Suprapubic skin (tissue), 4 donors: ENCODE results near the gene PSME3IP1. TPM values are rescaled to one million over a fixed set of nuclear protein-coding genes. Genes with fewer than 3 reads are reported as not detected.

ENCODE experiments used
- DNase-seq, 2 donors: peaks; one replicate each; pipeline ENCODE4 v3.0.0-alpha.2; 2019; ENCODE audit warnings: low spot score in 2 of 2
- H3K27ac ChIP-seq: fragments of 200-600 bp; sonication (generic); one replicate; pipeline ENCODE4 v1.5.1; 2019
- H3K27me3 ChIP-seq: fragments of 200-600 bp; sonication (generic); one replicate; pipeline ENCODE4 v1.5.1; 2019
- H3K36me3 ChIP-seq: fragments of 200-600 bp; sonication (generic); one replicate; pipeline ENCODE4 v1.5.1; 2019
- H3K4me1 ChIP-seq: fragments of 200-600 bp; sonication (generic); one replicate; pipeline ENCODE4 v1.5.1; 2019
- H3K4me3 ChIP-seq: fragments of 200-600 bp; sonication (generic); one replicate; pipeline ENCODE4 v1.5.1; 2019; ENCODE audit warnings: mild to moderate bottlenecking
- H3K9me3 ChIP-seq: fragments of 200-600 bp; sonication (generic); one replicate; pipeline ENCODE4 v1.5.1; 2019
- CTCF ChIP-seq, 2 donors: fragments of 200-600 bp in 1 of 2; fragments of 450-650 bp in 1 of 2; sonication (generic) in 1 of 2; IDR thresholded peaks; one replicate each; pipeline ENCODE4 v1.5.1; 2016 to 2019; ENCODE audit warnings: antibody characterized with exemption in 2 of 2, mild to moderate bottlenecking in 1 of 2, moderate library complexity in 1 of 2
- EP300 ChIP-seq: sonication (generic); formaldehyde crosslinking; IDR thresholded peaks from one replicate; pipeline ENCODE4 v1.6.1; 2017; ENCODE audit warnings: antibody characterized with exemption
- POLR2A ChIP-seq, 2 donors: fragments of 450-650 bp; IDR thresholded peaks; one replicate each; pipeline ENCODE4 v1.6.1; 2017; ENCODE audit warnings: antibody characterized with exemption in 2 of 2, mild to moderate bottlenecking in 2 of 2, moderate library complexity in 2 of 2
- POLR2AphosphoS5 ChIP-seq, 3 donors: sonication (generic); formaldehyde crosslinking; IDR thresholded peaks; one replicate each; pipeline ENCODE4 v1.6.1; 2017; ENCODE audit warnings: antibody characterized with exemption in 3 of 3
- WGBS: methylation state at CpG from one replicate; pipeline ENCODE4 v1.1.5; 2018; 5-methylcytosine and 5-hydroxymethylcytosine counted together
- total RNA-seq, 4 donors: library from RNA; depleted of rRNA; stranded (reverse); fragments of >200 nt; gene quantifications; one replicate each; pipeline ENCODE4 v1.1.0, GENCODE V29; 2016

PSME3IP1 gene
- total RNA-seq, 4 donors from 2014 or later: 47.1 to 109 (median 60.3) TPM

- Histone ChIP-seq H3K4me1 (no peaks in the 10 kb centered on the region), H3K36me3 (peaks cover 27% of the 10 kb centered on the region), H3K27ac (no peak overlapping the region), H3K9me3 (no peaks in the 10 kb centered on the region), H3K4me3 (no peak overlapping the region), H3K27me3 (no peaks in the 10 kb centered on the region)
- no peak for TF ChIP-seq EP300
- no peak for TF ChIP-seq CTCF (IDR thresholded peaks at IDR 0.05)
- TF ChIP-seq POLR2A (IDR thresholded peaks at IDR 0.05): no peak
- no peak for TF ChIP-seq POLR2AphosphoS5 (IDR thresholded peaks at IDR 0.05)
- no peak for DNase-seq
- WGBS: 100% methylated on average over 4 of the region's 4 CpGs
These were observed 60.5 kb downstream of the PSME3IP1 start for GRCh38 chr16:57125376-57125775.

- Histone ChIP-seq H3K27me3 (no peaks in the 10 kb centered on the region), H3K4me3 (no peak overlapping the region), H3K4me1 (no peaks in the 10 kb centered on the region), H3K27ac (no peak overlapping the region), H3K9me3 (no peaks in the 10 kb centered on the region), H3K36me3 (peaks cover 34% of the 10 kb centered on the region)
- WGBS: 84% methylated on average over 11 of the region's 11 CpGs
- TF ChIP-seq EP300: no peak
- no peak for TF ChIP-seq POLR2AphosphoS5 (IDR thresholded peaks at IDR 0.05)
- TF ChIP-seq CTCF (IDR thresholded peaks at IDR 0.05): no peak
- no peak for TF ChIP-seq POLR2A (IDR thresholded peaks at IDR 0.05)
- DNase-seq: no peak
These were observed 61.7 kb downstream of the PSME3IP1 start for GRCh38 chr16:57123974-57124674.

GRCh38 chr16:57123216-57123973, 62.4 kb downstream of the PSME3IP1 start:
- DNase-seq: no peak
- Histone ChIP-seq H3K4me1 (no peaks in the 10 kb centered on the region), H3K27me3 (no peaks in the 10 kb centered on the region), H3K27ac (no peak overlapping the region), H3K9me3 (no peaks in the 10 kb centered on the region), H3K36me3 (peaks cover 34% of the 10 kb centered on the region), H3K4me3 (no peak overlapping the region)
- 87% methylated on average over 6 of the region's 7 CpGs for WGBS
- no peak for TF ChIP-seq POLR2A (IDR thresholded peaks at IDR 0.05)
- TF ChIP-seq CTCF (IDR thresholded peaks at IDR 0.05): no peak
- TF ChIP-seq EP300: no peak

GRCh38 chr16:57118461-57119084, 67.3 kb downstream of the PSME3IP1 start:
- Histone ChIP-seq H3K4me1 (peaks cover 4% of the 10 kb centered on the region), H3K9me3 (no peaks in the 10 kb centered on the region), H3K4me3 (no peak overlapping the region), H3K27ac (no peak overlapping the region), H3K27me3 (no peaks in the 10 kb centered on the region), H3K36me3 (peaks cover 55% of the 10 kb centered on the region)
- DNase-seq: no peak
- TF ChIP-seq CTCF (IDR thresholded peaks at IDR 0.05) (no peak), POLR2AphosphoS5 (IDR thresholded peaks at IDR 0.05) (no peak), POLR2A (IDR thresholded peaks at IDR 0.05) (no peak), EP300 (no peak)
- WGBS: 90% methylated on average over 2 of the region's 2 CpGs
